ENCODE results near the gene LYVE1.

Gene LYVE1

GRCh38 chr11:10524471-10524870 lies 44.0 kb downstream of the LYVE1 start:
- no peak overlapping the region for H3K27ac Mint-ChIP-seq
- no peaks in the 10 kb centered on the region for H3K4me1 Mint-ChIP-seq
- TF ChIP-seq CTCF (IDR thresholded peaks at IDR 0.05), result no peak
- peaks cover 53% of the 10 kb centered on the region for H3K36me3 Mint-ChIP-seq (ENCODE audit: low read depth)
- H3K27me3 Mint-ChIP-seq (ENCODE audit: low read depth, poor library complexity), result no peaks in the 10 kb centered on the region
- H3K9me3 Mint-ChIP-seq, result no peaks in the 10 kb centered on the region
- no peak overlapping the region for H3K4me3 Mint-ChIP-seq
- DNase-seq, result no peak

- no peak for DNase-seq
- Mint-ChIP-seq H3K27ac (no peak overlapping the region), H3K36me3 (ENCODE audit: low read depth) (peaks cover 43% of the 10 kb centered on the region), H3K27me3 (ENCODE audit: low read depth, poor library complexity) (no peaks in the 10 kb centered on the region), H3K4me1 (no peaks in the 10 kb centered on the region), H3K9me3 (no peaks in the 10 kb centered on the region), H3K4me3 (no peak overlapping the region)
- no peak for TF ChIP-seq CTCF (IDR thresholded peaks at IDR 0.05)
Measured at GRCh38 chr11:10522921-10523320, 45.5 kb downstream of the LYVE1 start.

GRCh38 chr11:10522276-10522675 lies 46.2 kb downstream of the LYVE1 start:
- Mint-ChIP-seq H3K9me3 (no peaks in the 10 kb centered on the region), H3K27me3 (ENCODE audit: low read depth, poor library complexity) (no peaks in the 10 kb centered on the region), H3K27ac (no peak overlapping the region), H3K4me1 (no peaks in the 10 kb centered on the region), H3K36me3 (ENCODE audit: low read depth) (peaks cover 39% of the 10 kb centered on the region), H3K4me3 (no peak overlapping the region)
- no peak for DNase-seq
- TF ChIP-seq CTCF (IDR thresholded peaks at IDR 0.05), result no peak

GRCh38 chr11:10520562-10520961 lies 47.9 kb downstream of the LYVE1 start:
- Mint-ChIP-seq H3K36me3 (ENCODE audit: low read depth) (peaks cover 28% of the 10 kb centered on the region), H3K27ac (no peak overlapping the region), H3K4me3 (no peak overlapping the region), H3K4me1 (no peaks in the 10 kb centered on the region), H3K27me3 (ENCODE audit: low read depth, poor library complexity) (no peaks in the 10 kb centered on the region), H3K9me3 (no peaks in the 10 kb centered on the region)
- DNase-seq, result no peak
- no peak for TF ChIP-seq CTCF (IDR thresholded peaks at IDR 0.05)

GRCh38 chr11:10519630-10520029 lies 48.8 kb downstream of the LYVE1 start:
- no peak for DNase-seq
- Mint-ChIP-seq H3K36me3 (ENCODE audit: low read depth) (peaks cover 20% of the 10 kb centered on the region), H3K4me1 (no peaks in the 10 kb centered on the region), H3K4me3 (no peak overlapping the region), H3K9me3 (no peaks in the 10 kb centered on the region), H3K27me3 (ENCODE audit: low read depth, poor library complexity) (no peaks in the 10 kb centered on the region), H3K27ac (no peak overlapping the region)
- no peak for TF ChIP-seq CTCF (IDR thresholded peaks at IDR 0.05)

GRCh38 chr11:10518891-10519290 lies 49.6 kb downstream of the LYVE1 start:
- Mint-ChIP-seq H3K27me3 (ENCODE audit: low read depth, poor library complexity) (no peaks in the 10 kb centered on the region), H3K9me3 (no peaks in the 10 kb centered on the region), H3K36me3 (ENCODE audit: low read depth) (peaks cover 13% of the 10 kb centered on the region), H3K4me1 (no peaks in the 10 kb centered on the region), H3K4me3 (no peak overlapping the region), H3K27ac (no peak overlapping the region)
- no peak for DNase-seq
- no peak for TF ChIP-seq CTCF (IDR thresholded peaks at IDR 0.05)
